PC-3 (cell line): ENCODE data around the gene CBX2.

Experiments
- CTCF ChIP-seq: fragments of 300-600 bp; sonication (generic); conservative IDR thresholded peaks from 2 replicates; pipeline ENCODE4 v1.5.1; 2017; ENCODE audit warnings: antibody characterized with exemption, low read depth, mild to moderate bottlenecking, low read length
- EZH2phosphoT487 ChIP-seq: fragments of 300-600 bp; sonication (generic); IDR thresholded peaks from 2 replicates; pipeline ENCODE4 v1.6.1; 2018; ENCODE audit warnings: mild to moderate bottlenecking, antibody characterized with exemption, low read length, borderline replicate concordance

- TF ChIP-seq CTCF = no peak
- TF ChIP-seq EZH2phosphoT487 = no peak
Measured at GRCh38 chr17:79812353-79813258, 34.7 kb downstream of the CBX2 start.
